Neural crest cell (in vitro differentiated cells): ENCODE results near the gene SNED1. TPM values are rescaled to one million over a fixed set of nuclear protein-coding genes. Genes with fewer than 3 reads are reported as not detected.

Experiments used
- DNase-seq: peaks from one replicate; pipeline ENCODE4 v3.0.0; 2021; ENCODE audit warnings: low read depth, mixed read lengths, low spot score
- H3K27ac Mint-ChIP-seq: one replicate; pipeline ENCODE4 v1.8.0; 2021; ENCODE audit warnings: mild to moderate bottlenecking, mixed read lengths; ENCODE audit not compliant: unreplicated experiment
- H3K27me3 Mint-ChIP-seq: 2 replicates; pipeline ENCODE4 v1.8.0; 2021; ENCODE audit warnings: low read depth, mild to moderate bottlenecking, mixed read lengths
- H3K36me3 Mint-ChIP-seq: 2 replicates; pipeline ENCODE4 v1.8.0; 2021; ENCODE audit warnings: low read depth, mild to moderate bottlenecking, mixed read lengths
- H3K4me1 Mint-ChIP-seq: 2 replicates; pipeline ENCODE4 v1.8.0; 2021; ENCODE audit warnings: mixed read lengths
- H3K4me3 Mint-ChIP-seq: one replicate; pipeline ENCODE4 v1.8.0; 2021; ENCODE audit warnings: mild to moderate bottlenecking, mixed read lengths
- H3K9me3 Mint-ChIP-seq: 2 replicates; pipeline ENCODE4 v1.8.0; 2021; ENCODE audit warnings: mixed read lengths
- total RNA-seq: library from RNA; stranded (reverse); gene quantifications from 2 replicates; pipeline ENCODE4 v1.2.1, GENCODE V29; 2021
- TF ChIP-seq, protein P1 (sequence below): fragments of 200-600 bp; sonication (generic); conservative IDR thresholded peaks from 2 replicates; pipeline ENCODE4 v1.5.0; 2021; ENCODE audit warnings: antibody characterized with exemption, mild to moderate bottlenecking

Gene SNED1
- total RNA-seq, 1 donor from 2014 or later = 0.30 TPM

DNA sequence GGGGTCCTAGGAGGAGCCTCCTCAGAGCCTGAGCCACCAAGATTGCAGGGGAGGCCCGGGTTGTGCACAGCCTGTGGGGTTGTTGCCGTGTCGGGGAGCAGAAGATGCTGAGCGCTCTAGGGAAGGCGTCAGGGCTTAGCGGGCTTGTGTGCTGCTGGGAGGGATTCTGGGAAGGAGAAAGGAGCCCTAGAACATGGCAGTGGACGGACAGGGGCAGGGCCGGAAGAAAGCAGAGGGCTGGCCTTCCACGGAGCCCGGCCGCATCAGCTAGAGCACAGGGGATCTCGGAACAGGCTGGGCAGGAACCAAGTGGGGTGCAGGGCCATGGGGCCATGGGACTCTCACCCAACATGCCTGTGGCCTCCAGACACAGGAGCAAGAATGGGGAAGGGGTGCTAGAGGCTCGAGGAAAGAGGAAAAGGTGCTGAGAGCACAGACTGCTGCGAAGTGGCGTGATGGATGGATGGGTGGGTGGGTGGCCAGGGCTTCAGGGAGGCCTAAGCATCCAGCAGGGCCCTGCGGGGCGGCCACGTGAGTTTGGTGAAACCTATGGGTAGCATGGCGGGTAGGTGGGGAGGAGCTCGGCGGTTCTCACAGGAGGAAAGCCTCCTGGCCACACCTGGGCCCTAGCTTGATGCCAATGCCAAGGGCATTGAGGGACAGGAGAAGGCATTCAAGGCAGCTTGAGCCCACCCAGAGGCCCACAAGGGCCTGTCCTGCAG lies 67.9 kb downstream of the SNED1 start:
- no peaks in the 10 kb centered on the region for H3K9me3 Mint-ChIP-seq
- peak overlapping the region; percentile 62 for H3K27ac Mint-ChIP-seq
- no peaks in the 10 kb centered on the region for H3K4me1 Mint-ChIP-seq
- TF ChIP-seq, protein P1, sequence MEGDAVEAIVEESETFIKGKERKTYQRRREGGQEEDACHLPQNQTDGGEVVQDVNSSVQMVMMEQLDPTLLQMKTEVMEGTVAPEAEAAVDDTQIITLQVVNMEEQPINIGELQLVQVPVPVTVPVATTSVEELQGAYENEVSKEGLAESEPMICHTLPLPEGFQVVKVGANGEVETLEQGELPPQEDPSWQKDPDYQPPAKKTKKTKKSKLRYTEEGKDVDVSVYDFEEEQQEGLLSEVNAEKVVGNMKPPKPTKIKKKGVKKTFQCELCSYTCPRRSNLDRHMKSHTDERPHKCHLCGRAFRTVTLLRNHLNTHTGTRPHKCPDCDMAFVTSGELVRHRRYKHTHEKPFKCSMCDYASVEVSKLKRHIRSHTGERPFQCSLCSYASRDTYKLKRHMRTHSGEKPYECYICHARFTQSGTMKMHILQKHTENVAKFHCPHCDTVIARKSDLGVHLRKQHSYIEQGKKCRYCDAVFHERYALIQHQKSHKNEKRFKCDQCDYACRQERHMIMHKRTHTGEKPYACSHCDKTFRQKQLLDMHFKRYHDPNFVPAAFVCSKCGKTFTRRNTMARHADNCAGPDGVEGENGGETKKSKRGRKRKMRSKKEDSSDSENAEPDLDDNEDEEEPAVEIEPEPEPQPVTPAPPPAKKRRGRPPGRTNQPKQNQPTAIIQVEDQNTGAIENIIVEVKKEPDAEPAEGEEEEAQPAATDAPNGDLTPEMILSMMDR = no peak
- no peak overlapping the region for H3K4me3 Mint-ChIP-seq
- H3K36me3 Mint-ChIP-seq = no peaks in the 10 kb centered on the region
- H3K27me3 Mint-ChIP-seq = peaks cover 25% of the 10 kb centered on the region
- DNase-seq = no peak

DNA sequence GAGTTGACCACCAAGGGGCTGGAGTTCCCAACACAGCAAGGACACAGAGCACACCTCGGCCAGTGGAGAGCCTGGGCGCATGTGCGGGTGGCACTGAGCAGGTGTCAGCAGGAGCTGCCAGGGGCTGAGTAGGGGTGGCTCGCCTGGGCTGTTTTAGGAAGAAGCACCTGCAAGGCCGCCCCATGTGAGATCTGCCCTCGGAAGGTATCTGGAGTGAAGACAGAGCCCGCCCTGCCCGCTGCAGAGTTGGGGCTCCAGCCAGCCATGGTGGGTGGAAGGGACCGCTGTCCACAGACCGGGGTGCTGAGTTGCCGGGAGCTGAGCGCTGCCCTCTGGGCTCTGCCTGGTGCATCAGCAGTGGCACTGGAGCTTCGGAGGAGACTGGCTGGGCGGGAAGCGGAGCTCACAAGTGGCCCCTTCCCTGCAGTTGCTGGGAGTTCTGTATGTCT lies 68.5 kb downstream of the SNED1 start:
- H3K9me3 Mint-ChIP-seq = no peaks in the 10 kb centered on the region
- no peak for DNase-seq
- no peak overlapping the region for H3K27ac Mint-ChIP-seq
- no peak overlapping the region for H3K4me3 Mint-ChIP-seq
- TF ChIP-seq, protein P1 = no peak
- no peaks in the 10 kb centered on the region for H3K36me3 Mint-ChIP-seq
- H3K27me3 Mint-ChIP-seq = peaks cover 19% of the 10 kb centered on the region
- no peaks in the 10 kb centered on the region for H3K4me1 Mint-ChIP-seq

DNA sequence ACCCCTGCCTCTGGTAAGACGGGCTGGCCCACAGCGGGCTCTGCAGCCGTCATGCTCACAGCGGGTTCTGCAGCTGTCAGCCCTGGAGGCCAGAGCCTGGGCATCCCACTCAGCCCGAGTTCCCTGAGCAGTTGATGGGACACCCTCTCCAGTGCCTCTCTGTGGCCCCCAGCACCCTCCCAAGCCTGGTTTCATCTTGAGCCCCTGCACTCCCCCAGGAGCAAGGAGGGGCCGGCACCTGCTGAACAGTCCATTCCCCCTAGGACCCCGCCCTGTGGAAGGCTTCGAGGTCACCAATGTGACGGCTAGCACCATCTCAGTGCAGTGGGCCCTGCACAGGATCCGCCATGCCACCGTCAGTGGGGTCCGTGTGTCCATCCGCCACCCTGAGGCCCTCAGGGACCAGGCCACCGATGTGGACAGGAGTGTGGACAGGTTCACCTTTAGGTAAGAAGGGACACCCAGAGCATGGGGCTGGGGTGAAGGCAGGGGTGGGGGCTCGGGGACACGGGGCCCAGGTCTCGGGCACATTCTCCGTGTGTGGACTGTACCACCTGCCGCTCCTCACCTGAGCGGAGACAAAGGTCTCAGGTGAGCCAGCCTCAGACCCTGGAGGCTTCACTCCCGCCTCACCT lies 69.2 kb downstream of the SNED1 start:
- no peaks in the 10 kb centered on the region for H3K36me3 Mint-ChIP-seq
- H3K9me3 Mint-ChIP-seq = no peaks in the 10 kb centered on the region
- no peak for DNase-seq
- TF ChIP-seq, protein P1 = no peak
- no peak overlapping the region for H3K27ac Mint-ChIP-seq
- H3K27me3 Mint-ChIP-seq = peaks cover 15% of the 10 kb centered on the region
- no peak overlapping the region for H3K4me3 Mint-ChIP-seq
- H3K4me1 Mint-ChIP-seq = no peaks in the 10 kb centered on the region

DNA sequence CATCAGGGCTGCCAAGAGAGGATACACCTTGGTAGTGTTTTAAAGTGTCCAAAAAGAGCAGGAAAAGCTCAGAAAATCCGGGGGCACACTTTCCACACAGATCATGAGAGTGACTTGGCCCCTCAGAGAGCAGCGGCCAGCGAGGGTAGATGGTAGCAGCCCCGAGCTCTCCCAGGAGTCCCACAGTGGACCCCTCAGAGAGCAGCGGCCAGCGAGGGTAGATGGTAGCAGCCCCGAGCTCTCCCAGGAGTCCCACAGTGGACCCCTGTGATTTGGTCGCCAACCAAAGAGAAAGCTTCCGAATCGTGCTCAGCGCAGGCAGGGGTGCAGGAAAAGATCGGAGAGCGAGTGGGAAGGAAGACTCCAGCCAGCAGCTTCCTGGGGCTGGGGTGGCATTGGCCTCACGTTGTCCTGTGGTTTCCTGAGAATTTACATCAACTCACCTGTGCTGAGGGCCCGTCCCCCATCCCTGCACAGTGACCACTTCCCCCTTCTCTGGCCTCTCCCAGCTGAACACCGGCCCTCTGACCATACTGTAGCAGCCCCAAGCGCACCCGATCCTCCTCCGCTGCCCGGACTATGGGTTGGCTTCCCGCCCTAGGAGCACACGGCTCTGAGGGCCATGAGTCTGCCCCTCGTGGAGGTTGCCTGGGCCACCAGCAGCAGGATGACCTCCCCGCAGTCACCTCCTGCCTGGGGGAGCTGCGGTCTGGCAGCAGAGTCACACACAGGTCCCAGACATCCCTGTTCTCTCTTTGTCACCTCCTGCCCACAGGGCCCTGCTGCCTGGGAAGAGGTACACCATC lies 69.9 kb downstream of the SNED1 start:
- DNase-seq = no peak
- no peak overlapping the region for H3K27ac Mint-ChIP-seq
- TF ChIP-seq, protein P1 = no peak

DNA sequence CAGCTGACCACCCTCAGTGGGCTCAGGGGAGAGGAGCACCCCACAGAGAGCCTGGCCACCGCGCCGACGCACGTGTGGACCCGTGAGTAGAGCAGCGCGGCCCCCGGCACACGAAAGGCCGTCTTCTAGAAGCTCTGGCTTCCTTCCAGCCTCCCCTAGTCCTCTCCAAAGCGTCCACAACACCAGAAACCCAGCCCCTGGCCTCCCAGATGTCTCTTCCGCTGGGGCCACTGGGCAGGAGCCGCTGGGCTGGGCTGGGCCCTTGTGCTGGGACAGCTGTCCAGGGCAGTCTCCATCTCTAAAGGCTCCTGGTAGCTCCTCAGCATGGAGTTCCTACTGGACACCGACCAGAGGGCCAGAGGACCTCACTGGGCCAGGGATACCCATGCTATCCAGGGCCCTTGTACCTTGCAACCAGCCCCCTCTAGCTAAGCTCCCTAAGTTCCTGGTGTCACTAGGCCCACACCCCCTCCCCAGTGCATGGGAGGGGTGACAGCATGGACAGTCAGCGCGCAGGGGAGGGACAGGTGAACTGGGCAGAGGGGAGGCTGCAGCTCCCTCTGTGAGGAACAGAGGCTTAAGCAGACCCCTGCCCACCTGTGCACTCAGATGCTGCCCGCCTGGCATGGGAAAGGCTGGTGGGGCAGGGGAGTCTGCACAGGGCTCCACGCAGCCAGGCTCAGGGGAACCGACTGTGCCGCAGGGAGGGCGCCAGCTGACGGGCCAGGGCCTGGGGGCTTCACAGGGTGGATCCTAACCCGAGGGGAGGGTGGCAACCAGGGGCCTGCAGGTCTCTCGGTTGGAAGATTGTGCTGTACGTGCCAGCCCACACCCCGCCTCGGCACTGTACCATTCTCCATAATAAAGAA lies 70.8 kb downstream of the SNED1 start:
- Mint-ChIP-seq H3K9me3 (no peaks in the 10 kb centered on the region), H3K27me3 (peaks cover 11% of the 10 kb centered on the region), H3K4me1 (no peaks in the 10 kb centered on the region), H3K27ac (no peak overlapping the region), H3K36me3 (no peaks in the 10 kb centered on the region), H3K4me3 (no peak overlapping the region)
- no peak for DNase-seq
- TF ChIP-seq, protein P1 = no peak

More for the DNA sequence above, 69.9 kb downstream of the SNED1 start:
- Mint-ChIP-seq H3K4me3 (no peak overlapping the region), H3K36me3 (no peaks in the 10 kb centered on the region), H3K4me1 (no peaks in the 10 kb centered on the region), H3K27me3 (peaks cover 12% of the 10 kb centered on the region), H3K9me3 (no peaks in the 10 kb centered on the region)
